HEK293 (cell line): ENCODE data around the gene SBNO2.

Source experiments
- CTCF ChIA-PET: fragments of 350-600 bp; formaldehyde crosslinking; extraction: SDS; loops from one replicate; lab custom pipeline; 2021; ENCODE audit warnings: antibody characterized with exemption; lab: Yijun Ruan, JAX
- POLR2A ChIA-PET: fragments of 300-600 bp; formaldehyde crosslinking; extraction: SDS; loops from one replicate; lab custom pipeline; 2020; ENCODE audit warnings: antibody characterized with exemption, inconsistent platforms; lab: Yijun Ruan, JAX
- H3K27ac ChIP-seq: fragments of 200-500 bp; sonication (Bioruptor generic); 2 replicates; pipeline ENCODE4 v1.5.1; 2014; ENCODE audit warnings: low read depth, low read length, control low read depth, inconsistent platforms; ENCODE audit errors: extremely low read depth
- H3K36me3 ChIP-seq, 2 experiments: fragments of 200-500 bp in 1 of 2; sonication (Bioruptor generic) in 1 of 2; 1 replicate in 1 of 2; 2 replicates in 1 of 2; pipeline ENCODE4 v1.5.1; 2014 to 2017; ENCODE audit warnings: inconsistent platforms in 2 of 2, low read length in 2 of 2; ENCODE audit not compliant: control insufficient read depth in 2 of 2, insufficient read depth in 1 of 2
- H3K4me1 ChIP-seq: fragments of 200-500 bp; sonication (Bioruptor generic); 2 replicates; pipeline ENCODE4 v1.5.1; 2014; ENCODE audit warnings: mild to moderate bottlenecking, low read length, inconsistent platforms; ENCODE audit not compliant: control insufficient read depth, insufficient read depth
- H3K4me3 ChIP-seq: 2 replicates; pipeline ENCODE4 v1.5.1; 2011; ENCODE audit warnings: low read depth, mild to moderate bottlenecking, control low read depth, low read length, moderate library complexity
- H3K9me3 ChIP-seq: fragments of 200-500 bp; sonication (Bioruptor generic); 2 replicates; pipeline ENCODE4 v1.5.1; 2014; ENCODE audit warnings: low read depth, low read length, inconsistent platforms; ENCODE audit not compliant: control insufficient read depth, insufficient read depth
- BCL11B ChIP-seq: fragments of 450-650 bp; formaldehyde crosslinking; IDR thresholded peaks from 2 replicates; pipeline ENCODE4 v1.5.1; 2016; ENCODE audit warnings: low read depth, missing biosample characterization, missing genetic modification characterization
- ELK4 ChIP-seq: IDR thresholded peaks from 2 replicates; pipeline ENCODE4 v1.6.1; 2011; ENCODE audit warnings: mild to moderate bottlenecking, low read depth, low read length, borderline replicate concordance
- GLIS2 ChIP-seq: fragments of 450-650 bp; formaldehyde crosslinking; IDR thresholded peaks from 2 replicates; pipeline ENCODE4 v1.5.1; 2016; ENCODE audit warnings: missing biosample characterization, missing genetic modification characterization
- KLF8 ChIP-seq: fragments of 450-650 bp; formaldehyde crosslinking; IDR thresholded peaks from 2 replicates; pipeline ENCODE4 v1.5.1; 2016; ENCODE audit warnings: missing biosample characterization, missing genetic modification characterization
- PBX3 ChIP-seq: sonication (generic); formaldehyde crosslinking; IDR thresholded peaks from 2 replicates; pipeline ENCODE4 v1.8.1; 2022; ENCODE audit warnings: mild to moderate bottlenecking, moderate library complexity, missing genetic modification reagents
- PRDM6 ChIP-seq: fragments of 450-650 bp; formaldehyde crosslinking; IDR thresholded peaks from 2 replicates; pipeline ENCODE4 v1.5.1; 2017; ENCODE audit warnings: missing biosample characterization, missing genetic modification characterization
- RBAK ChIP-seq: fragments of 450-650 bp; formaldehyde crosslinking; IDR thresholded peaks from 2 replicates; pipeline ENCODE4 v1.5.1; 2016; ENCODE audit warnings: missing biosample characterization, missing genetic modification characterization
- REST ChIP-seq: fragments of 450-650 bp; formaldehyde crosslinking; IDR thresholded peaks from 2 replicates; pipeline ENCODE4 v1.5.1; 2016; ENCODE audit warnings: missing biosample characterization, missing genetic modification characterization
- ZNF138 ChIP-seq: fragments of 450-650 bp; formaldehyde crosslinking; IDR thresholded peaks from 2 replicates; pipeline ENCODE4 v1.5.1; 2016; ENCODE audit warnings: missing biosample characterization, missing genetic modification characterization, borderline replicate concordance
- ZNF48 ChIP-seq: fragments of 450-650 bp; formaldehyde crosslinking; IDR thresholded peaks from 2 replicates; pipeline ENCODE4 v1.5.1; 2016; ENCODE audit warnings: missing biosample characterization, missing genetic modification characterization
- ZNF514 ChIP-seq: fragments of 450-650 bp; formaldehyde crosslinking; IDR thresholded peaks from 2 replicates; pipeline ENCODE4 v1.5.1; 2016; ENCODE audit warnings: missing biosample characterization, missing genetic modification characterization
- ZNF654 ChIP-seq: fragments of 450-650 bp; formaldehyde crosslinking; IDR thresholded peaks from 2 replicates; pipeline ENCODE4 v1.5.1; 2016; ENCODE audit warnings: low read depth, missing biosample characterization, missing genetic modification characterization
- ZSCAN5A ChIP-seq: fragments of 450-650 bp; formaldehyde crosslinking; IDR thresholded peaks from 2 replicates; pipeline ENCODE4 v1.5.1; 2016; ENCODE audit warnings: missing biosample characterization, missing genetic modification characterization

SBNO2 gene

GRCh38 chr19:1220477-1220930 is 46.4 kb upstream of the SBNO2 start:
- no peaks in the 10 kb centered on the region for H3K9me3 ChIP-seq
- peaks cover 4 to 64% of the 10 kb centered on the region in 2 experiments; a peak in 2 of 3 replicates for H3K36me3 ChIP-seq
- H3K27ac ChIP-seq, result no peak overlapping the region
- CTCF ChIA-PET, result interaction anchor here (0.7 to 1.5 kb wide), 5 partner anchors 9 to 148 kb away, joined by 3 to 5 read pairs (median 3); no protein-coding TSS in a partner anchor
- H3K4me1 ChIP-seq, result no peaks in the 10 kb centered on the region
- TF ChIP-seq KLF8 (tag by site-specific recombination) (peak; percentile 19; the same call in 1 of the 2 replicates), RBAK (tag by site-specific recombination) (no peak), ZNF48 (tag by site-specific recombination) (no peak), GLIS2 (tag by site-specific recombination) (peak; percentile 23; the same call in 1 of the 2 replicates), BCL11B (tag by site-specific recombination) (peak; percentile 19; the same call in 1 of the 2 replicates)
- H3K4me3 ChIP-seq, result no peak overlapping the region
- POLR2A ChIA-PET, result no interaction called here

GRCh38 chr19:1219786-1220476 is 45.9 kb upstream of the SBNO2 start:
- H3K9me3 ChIP-seq, result no peaks in the 10 kb centered on the region
- H3K36me3 ChIP-seq, result peaks cover 4 to 62% of the 10 kb centered on the region in 2 experiments; a peak in 2 of 3 replicates
- no peak overlapping the region for H3K4me3 ChIP-seq
- TF ChIP-seq ZNF48 (tag by site-specific recombination), result no peak
- TF ChIP-seq PRDM6 (tag by site-specific recombination), result no peak
- TF ChIP-seq ZSCAN5A, result no peak
- TF ChIP-seq REST (tag by site-specific recombination), result no peak
- TF ChIP-seq ZNF654, result no peak
- ChIA-PET POLR2A (no interaction called here), CTCF (interaction anchor here (0.9 to 1.5 kb wide), 2 partner anchors 17 to 74 kb away, joined by 3 to 5 read pairs; no protein-coding TSS in a partner anchor)
- H3K27ac ChIP-seq, result no peak overlapping the region
- H3K4me1 ChIP-seq, result 0 out of 2 replicates have a peak, but pooled peaks cover 2% of the 10 kb centered on the region

- ChIA-PET POLR2A (interaction anchor here (0.7 kb wide), 1 partner anchor 634 kb away, joined by 7 read pairs; no protein-coding TSS in a partner anchor), CTCF (interaction anchor here (0.7 to 2.0 kb wide), 5 partner anchors 9 to 248 kb away, joined by 3 to 10 read pairs (median 3); partner anchors contain the start of gene WDR18)
- H3K4me1 ChIP-seq, result peaks cover 6% of the 10 kb centered on the region; the same call in 1 of the 2 replicates
- no peaks in the 10 kb centered on the region for H3K9me3 ChIP-seq
- H3K4me3 ChIP-seq, result no peak overlapping the region
- H3K36me3 ChIP-seq, result peaks cover 4 to 60% of the 10 kb centered on the region in 2 experiments; a peak in 2 of 3 replicates
- H3K27ac ChIP-seq, result no peak overlapping the region
- TF ChIP-seq ZNF138 (tag by site-specific recombination) (no peak), PBX3 (CRISPR knock-in tag) (no peak), ELK4 (no peak), ZNF514 (tag by site-specific recombination) (no peak), REST (tag by site-specific recombination) (peak; percentile 73; the same call in 1 of the 2 replicates), GLIS2 (tag by site-specific recombination) (no peak)
These were observed 44.9 kb upstream of the SBNO2 start for GRCh38 chr19:1218751-1219567.
